HL-60 (cell line): ENCODE results near the gene NUP210.

Experiments used
- GABPA ChIP-seq: IDR thresholded peaks from 2 replicates; pipeline ENCODE4 v1.6.1; 2012; ENCODE audit warnings: low read depth
- POLR2AphosphoS5 ChIP-seq: IDR thresholded peaks from 2 replicates; pipeline ENCODE4 v1.6.1; 2012; ENCODE audit warnings: low read depth
- TF ChIP-seq, protein P1 (sequence below): IDR thresholded peaks from one replicate; pipeline ENCODE4 v1.5.1; 2011; ENCODE audit warnings: low read length, control low read depth, inconsistent platforms; ENCODE audit not compliant: insufficient read depth

DNA sequence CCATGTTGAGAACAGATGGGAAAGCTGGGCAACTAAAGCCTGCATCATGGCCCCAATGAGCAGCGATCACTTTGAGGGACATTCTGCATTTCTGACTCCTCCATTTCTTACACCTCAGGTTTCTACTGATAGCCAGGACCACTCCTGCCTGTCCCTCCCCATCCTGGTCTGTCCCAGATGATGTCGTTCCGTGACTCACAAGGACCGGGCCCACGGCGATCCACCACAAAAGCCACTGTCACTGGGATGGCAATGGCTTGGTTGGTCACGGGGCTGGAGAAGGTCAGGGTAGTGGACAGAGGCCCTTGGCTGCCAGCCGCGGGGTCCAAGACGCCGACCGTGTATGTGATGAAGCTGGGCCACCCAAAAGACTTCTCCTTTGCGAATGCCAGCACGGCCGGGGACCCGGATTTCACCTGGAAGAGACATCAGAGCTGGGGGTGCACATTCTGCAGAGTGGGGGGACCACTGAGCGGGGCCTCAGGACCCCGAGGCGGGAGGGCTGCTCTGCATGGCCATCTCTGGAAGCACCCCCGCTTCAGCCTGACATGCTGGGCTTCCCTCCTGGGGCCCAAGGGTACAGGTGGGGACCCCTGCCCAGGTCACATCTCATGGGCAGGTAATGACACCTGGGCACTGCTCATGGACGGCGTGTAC, 100.4 kb downstream of the NUP210 start:
- TF ChIP-seq, protein P1, sequence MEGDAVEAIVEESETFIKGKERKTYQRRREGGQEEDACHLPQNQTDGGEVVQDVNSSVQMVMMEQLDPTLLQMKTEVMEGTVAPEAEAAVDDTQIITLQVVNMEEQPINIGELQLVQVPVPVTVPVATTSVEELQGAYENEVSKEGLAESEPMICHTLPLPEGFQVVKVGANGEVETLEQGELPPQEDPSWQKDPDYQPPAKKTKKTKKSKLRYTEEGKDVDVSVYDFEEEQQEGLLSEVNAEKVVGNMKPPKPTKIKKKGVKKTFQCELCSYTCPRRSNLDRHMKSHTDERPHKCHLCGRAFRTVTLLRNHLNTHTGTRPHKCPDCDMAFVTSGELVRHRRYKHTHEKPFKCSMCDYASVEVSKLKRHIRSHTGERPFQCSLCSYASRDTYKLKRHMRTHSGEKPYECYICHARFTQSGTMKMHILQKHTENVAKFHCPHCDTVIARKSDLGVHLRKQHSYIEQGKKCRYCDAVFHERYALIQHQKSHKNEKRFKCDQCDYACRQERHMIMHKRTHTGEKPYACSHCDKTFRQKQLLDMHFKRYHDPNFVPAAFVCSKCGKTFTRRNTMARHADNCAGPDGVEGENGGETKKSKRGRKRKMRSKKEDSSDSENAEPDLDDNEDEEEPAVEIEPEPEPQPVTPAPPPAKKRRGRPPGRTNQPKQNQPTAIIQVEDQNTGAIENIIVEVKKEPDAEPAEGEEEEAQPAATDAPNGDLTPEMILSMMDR = no peak
- no peak for TF ChIP-seq GABPA
- no peak for TF ChIP-seq POLR2AphosphoS5
